Stimulated activated CD4-positive, alpha-beta T cell treated with anti-CD3 and anti-CD28 coated beads, Interleukin-4, amount 100 ng/mL, for 48 hours (primary cell): ENCODE data around the gene ABCA7.
A peak's percentile ranks its signal among the peaks of the same experiment; 100 is the strongest.
"Not testable (repeated sequence)": the region's sequence is repeated elsewhere in the genome, so short reads cannot be mapped to it uniquely, and the experiment has no call there.

Experiments
- DNase-seq, 2 donors: peaks; one replicate each; pipeline ENCODE4 v3.0.0-alpha.2; 2020; ENCODE audit warnings: low read depth in 2 of 2

ABCA7 gene

DNA sequence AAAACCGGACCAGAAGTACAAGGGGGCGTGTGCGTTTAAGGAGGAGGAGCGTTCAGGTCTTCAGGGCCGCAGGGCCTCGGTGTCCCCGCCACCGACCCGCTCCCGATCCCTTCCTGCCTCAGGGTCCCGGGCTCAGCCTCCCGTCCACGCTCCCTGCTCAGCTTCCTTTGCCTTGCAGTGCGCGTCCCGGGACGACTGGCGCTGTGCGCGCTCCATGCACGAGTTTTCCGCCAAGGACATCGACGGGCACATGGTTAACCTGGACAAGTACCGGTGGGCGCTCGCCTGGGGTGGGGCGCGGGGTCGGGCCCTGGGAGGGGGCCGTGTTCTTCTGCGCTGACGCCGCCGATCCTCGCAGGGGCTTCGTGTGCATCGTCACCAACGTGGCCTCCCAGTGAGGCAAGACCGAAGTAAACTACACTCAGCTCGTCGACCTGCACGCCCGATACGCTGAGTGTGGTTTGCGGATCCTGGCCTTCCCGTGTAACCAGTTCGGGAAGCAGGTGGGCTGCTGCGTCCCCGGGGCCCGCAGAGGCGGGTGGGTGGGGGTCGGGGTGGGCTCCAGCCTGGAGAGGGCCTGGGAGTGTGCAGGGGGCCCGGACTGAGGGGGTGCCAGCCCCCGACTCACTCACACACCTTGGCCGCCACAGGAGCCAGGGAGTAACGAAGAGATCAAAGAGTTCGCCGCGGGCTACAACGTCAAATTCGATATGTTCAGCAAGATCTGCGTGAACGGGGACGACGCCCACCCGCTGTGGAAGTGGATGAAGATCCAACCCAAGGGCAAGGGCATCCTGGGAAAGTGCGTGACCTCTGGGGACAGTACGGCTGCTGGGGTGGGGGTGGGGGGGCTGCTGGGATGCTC is 65.3 kb downstream of the ABCA7 start:
- DNase-seq = no peak

DNA sequence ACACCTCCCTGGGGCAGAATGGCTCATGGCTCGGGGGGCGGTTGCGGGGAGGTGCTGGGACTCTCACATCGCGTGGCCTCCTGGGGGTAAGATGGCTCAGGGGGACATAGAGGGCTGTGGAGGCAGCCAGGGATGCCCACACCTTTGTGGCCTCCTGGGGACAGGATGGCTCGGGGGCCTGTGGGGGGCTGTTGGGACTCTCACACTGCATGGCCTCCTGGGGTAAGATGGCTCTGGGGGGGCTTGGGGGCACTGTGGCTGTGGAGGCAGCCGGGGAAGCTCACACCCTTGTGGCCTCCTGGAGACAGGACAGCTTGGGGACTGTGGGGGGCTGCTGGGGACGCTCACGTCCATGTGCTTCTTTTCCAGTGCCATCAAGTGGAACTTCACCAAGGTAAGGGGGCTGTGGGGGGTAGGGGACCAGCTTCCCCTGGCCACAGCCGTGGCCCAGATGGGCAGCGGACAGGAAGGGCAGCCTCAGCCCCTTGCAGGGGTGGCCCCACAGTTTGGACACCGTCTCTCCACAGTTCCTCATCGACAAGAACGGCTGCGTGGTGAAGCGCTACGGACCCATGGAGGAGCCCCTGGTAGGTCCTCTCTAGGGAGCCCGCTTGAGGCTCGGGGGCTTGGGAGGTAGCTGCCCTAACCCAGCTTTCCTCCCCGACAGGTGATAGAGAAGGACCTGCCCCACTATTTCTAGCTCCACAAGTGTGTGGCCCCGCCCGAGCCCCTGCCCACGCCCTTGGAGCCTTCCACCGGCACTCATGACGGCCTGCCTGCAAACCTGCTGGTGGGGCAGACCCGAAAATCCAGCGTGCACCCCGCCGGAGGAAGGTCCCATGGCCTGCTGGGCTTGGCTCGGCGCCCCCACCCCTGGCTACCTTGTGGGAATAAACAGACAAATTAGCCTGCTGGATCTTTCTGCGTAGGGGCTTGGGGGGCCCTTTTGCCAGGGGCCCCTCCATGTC is 66.2 kb downstream of the ABCA7 start:
- DNase-seq = no peak

DNA sequence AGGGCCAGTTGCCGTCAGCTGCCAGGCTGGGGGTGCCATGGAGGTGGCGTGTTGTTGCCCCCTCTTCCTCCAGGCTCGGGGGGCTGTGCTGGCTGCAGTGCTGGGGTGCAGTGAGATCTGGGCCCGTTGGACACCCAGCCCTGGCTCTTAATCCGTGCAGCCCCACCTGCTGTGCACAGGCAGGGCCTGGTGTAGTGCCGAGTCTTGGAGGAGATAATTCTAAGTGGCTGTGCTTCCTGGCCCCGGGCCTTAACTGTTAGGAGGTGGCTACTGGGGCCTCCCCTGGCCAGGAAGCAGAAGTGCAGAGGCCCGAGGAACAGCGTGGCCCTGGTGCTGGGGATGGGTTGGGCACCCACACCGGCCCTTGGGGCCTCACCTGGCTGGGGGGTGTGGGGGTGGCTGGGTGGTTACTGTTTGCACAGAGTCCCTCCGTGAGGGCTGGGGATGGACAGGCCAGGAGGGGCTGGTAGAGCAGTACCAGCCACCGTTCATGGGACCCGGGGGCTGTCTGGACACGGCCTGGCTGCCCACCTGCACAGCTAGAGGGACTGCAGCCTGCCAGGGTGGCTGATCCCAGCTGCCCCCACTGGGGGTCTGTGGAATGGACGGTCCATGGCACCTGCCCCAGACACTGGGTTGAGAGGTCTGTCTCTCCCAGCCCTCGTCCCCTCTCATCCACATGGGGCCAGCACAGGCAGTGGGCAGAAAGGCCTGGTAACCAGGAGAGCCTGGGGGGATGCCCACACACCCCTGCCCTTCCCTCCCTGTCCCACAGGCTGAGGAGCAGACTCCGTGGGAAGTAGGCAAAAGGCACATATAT is 67.1 kb downstream of the ABCA7 start:
- DNase-seq = no peak

DNA sequence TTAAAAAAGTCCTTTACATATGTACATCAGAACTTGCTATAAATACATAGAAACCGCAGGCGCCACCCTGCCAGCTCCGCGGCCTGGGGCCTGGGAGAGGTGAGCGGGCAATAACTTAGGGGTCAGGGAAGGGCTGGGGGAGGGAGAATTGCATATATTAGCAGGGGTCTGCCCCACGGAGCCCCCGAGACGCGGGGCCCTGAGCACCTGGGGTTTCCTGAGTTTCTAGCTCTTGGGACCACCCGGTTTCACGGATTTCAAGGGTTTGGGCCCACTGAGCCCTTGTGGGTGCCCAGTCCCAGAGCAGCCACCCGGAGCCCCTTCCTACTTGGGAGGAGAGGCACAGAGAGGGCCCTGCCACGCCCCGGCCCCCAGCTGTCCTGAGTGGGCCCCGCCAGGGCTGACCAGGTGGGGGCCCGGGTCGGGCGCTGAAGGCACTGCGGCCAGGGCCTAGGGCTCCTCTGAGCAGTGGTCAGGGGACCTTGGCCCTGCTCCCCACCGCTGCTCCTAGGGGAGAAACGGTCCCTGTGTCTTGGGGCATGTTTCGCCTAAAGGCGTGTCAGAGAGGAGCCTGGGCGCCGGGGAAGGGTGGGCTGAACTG is 67.9 kb downstream of the ABCA7 start:
- no peak for DNase-seq

DNA sequence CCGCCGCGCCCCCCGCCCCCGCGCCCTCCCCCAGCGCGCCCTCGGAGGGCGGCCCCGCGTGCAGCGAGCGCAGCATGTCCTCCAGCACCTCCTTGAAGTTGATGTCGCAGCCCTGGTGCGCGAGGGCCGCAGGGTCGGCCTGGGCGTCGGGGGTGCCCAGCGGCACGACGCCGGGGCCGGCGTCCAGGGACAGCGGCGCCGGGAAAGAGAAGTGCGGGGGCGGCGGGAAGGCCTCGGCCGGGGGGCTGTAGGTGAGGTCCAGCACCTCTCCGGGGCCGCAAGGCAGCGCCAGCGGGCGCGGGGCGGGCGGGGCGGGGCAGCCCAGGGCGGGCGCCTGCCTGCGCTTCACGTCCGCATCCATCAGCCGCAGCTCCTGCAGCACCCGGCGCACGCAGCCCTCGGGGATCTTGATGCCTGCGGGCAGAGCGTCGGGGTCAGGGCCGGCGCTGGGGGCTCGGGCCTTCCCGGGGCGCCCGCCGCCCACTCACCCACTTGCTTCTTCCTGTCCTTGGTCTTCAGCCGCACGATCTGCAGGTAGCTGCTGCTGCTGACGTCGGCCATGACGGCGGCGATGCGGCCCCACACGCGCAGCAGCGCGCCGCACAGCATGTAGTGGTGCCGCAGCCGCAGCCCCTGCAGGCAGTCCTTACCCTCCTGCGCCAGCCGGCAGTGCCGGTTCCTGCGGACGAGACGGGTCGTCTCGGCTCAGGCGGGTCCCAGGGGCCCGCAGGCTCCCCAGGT is 68.6 kb downstream of the ABCA7 start:
- no peak for DNase-seq

DNA sequence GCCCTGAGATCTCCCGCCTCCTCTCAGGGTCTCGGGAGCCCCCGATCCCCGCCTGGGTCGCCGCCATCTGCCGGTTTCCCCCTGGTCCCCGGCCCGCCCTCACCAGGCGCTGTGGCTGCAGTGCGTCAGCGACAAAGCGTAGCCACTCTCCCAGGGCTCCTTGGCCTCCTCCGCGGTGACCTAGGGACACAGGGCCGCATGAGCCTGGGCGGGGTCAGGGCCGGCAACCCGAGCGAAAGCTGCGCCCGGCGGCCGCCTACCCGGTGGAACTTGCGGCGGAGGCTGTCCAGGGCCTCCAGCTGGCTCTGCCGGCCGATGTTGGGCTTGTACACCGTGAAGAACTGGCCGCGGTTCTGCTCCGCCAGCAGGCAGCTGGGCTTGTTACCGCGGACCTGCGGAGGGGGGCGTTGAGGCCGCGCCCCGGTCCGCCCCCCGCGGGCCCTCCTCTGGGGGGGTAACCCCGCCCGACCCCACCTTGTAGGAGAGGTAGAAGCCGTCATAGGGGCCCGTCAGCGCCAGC is 69.2 kb downstream of the ABCA7 start:
- no peak for DNase-seq

DNA sequence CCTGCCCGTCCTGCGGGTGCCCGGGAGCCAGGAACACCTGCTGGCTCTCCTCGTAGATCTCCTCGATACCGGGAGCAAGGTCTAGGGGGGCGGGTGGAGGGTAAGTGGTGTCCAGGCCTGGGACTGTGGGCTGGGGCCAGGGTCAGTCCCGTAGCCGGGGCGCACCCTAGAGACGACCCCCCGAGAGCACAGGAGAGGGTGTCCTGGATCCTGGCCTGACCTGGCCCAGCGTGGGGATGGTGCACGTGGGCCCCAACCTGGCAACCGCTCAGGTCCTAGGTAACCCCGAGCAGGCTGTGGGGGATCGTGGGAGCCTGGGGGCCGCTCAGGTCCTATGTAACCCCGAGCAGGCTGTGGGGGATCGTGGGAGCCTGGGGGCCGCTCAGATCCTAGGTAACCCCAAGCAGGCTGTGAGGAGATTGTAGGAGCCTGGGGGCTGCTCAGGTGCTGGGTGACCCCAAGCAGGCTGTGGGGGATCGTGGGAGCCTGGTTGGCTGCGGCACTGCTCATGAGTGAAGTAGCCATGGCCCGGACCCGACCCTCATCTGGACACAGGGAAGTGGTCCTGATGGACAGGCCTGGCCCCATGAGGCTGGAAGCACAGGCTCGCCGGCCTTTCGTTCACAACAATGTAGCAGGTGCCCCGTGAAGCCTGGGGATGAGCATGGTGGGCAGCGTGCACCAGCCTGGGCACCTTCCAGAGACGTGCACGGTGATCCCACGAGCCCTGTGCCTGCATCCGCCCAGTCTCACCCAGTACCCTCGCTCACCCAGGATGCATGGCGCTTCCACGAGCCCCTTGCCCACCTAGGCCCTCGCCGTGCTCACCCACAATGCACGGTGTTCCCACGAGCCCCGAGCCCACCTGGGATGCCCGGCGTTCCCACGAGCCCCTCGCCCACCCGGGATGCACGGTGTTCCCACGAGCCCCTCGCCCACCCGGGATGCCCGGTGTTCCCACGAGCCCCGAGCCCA is 70.1 kb downstream of the ABCA7 start:
- DNase-seq = no peak

DNA sequence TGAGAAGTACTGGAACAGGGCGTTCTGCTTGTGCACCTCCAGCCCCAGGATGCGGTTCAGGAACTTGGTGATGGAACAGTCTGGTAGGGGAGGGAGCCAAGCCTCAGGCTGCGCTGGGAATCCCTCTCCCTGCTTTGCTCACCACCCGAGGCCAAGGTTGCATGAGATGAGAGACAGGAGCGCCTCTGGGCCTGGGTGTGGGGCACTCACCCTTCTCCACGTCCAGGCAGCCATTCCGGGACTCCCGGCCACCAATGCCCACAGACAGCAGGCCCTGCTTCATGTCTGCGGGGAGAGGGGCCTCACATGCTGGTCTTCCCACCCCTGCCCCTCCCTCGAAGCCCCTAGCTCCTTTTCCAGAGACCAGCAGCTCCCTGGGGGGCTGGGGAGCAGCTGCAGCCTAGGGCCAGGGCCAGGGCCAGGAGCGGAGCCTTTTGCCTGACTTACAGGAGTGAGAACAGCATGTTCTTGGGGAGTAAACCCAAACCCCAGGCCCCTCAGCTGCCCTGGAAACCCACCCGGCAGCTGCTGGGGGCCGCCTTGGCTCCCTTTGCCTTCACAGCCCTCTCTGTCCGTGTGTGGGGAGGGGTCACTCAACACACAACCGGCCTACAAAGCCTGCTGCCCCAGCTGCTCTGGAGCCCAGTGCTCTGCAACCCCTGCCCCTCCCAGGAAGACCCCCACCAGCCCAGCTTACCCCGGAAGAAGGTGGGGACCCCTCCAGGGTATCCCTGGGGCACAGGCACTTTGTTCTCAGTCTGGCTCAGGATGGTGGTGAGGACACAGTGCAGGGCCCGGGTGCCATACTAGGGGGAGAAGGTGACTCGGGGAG is 71.1 kb downstream of the ABCA7 start:
- DNase-seq = no peak

DNA sequence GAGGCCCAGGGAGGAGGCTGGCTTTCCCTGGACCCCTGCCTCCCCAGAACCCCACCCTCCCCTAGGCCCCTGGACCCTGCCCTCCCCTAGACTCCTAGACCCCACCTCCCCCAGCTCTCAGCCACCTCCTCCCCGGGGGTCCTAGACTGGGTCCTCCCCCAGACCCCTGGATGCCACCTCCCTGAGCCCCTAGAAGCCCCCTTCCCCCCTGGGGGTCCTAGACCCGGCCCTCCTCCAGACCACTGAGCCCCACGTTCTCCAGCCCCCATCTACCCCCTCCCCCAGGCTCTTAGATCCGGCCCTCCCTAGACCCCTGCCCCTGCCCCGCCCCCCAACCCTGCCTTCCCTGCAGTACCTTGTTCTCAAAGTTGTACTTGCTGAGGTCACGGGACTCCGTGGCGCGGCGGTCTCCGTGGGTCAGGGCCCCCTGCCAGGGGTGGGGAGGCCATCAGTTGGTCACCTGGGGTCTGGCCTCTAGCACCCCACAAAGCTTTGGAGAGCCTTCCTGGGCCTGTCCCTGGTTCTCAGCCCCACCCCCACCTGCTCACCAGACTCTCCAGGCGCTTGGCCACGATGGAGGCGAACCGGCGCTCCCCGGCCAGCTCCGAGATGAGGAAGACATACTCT is 71.8 kb downstream of the ABCA7 start:
- no peak for DNase-seq

DNA sequence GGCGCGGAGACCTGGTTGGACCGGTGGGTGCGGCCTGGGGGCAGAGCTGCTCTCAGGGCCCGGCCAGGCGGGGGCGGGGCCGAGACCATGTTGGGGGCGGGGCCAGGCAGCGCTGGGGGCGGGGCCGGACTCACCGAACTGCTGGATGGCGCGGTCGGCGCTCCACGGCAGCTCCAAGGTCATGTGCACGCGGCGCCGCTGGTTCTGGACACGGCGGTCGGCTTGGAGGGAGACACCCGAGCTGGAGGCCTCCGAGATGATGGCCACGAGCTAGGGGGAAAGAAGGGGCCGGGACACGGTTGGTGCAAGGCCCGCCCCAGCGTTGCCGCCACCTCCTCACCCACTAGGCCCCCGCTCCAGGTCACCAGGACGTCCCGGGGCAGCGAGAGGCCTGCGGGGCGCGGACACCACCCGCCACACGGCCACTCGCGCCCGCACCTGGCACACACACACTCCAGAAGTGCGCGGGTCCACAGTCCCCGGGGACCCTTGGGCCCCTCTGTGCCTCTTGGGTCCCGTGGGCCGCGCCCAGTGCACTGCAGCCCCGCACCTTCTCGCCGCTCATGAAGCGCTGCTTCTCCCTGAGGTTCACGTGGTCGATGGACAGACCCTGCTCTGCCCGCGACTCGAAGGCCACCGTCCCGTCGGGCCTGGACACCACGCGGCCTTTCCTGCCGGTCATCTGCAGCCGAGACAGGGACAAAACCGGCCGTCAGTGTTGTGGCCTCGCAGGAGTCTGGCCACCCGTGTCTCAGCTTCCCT is 72.5 kb downstream of the ABCA7 start:
- DNase-seq = no peak

DNA sequence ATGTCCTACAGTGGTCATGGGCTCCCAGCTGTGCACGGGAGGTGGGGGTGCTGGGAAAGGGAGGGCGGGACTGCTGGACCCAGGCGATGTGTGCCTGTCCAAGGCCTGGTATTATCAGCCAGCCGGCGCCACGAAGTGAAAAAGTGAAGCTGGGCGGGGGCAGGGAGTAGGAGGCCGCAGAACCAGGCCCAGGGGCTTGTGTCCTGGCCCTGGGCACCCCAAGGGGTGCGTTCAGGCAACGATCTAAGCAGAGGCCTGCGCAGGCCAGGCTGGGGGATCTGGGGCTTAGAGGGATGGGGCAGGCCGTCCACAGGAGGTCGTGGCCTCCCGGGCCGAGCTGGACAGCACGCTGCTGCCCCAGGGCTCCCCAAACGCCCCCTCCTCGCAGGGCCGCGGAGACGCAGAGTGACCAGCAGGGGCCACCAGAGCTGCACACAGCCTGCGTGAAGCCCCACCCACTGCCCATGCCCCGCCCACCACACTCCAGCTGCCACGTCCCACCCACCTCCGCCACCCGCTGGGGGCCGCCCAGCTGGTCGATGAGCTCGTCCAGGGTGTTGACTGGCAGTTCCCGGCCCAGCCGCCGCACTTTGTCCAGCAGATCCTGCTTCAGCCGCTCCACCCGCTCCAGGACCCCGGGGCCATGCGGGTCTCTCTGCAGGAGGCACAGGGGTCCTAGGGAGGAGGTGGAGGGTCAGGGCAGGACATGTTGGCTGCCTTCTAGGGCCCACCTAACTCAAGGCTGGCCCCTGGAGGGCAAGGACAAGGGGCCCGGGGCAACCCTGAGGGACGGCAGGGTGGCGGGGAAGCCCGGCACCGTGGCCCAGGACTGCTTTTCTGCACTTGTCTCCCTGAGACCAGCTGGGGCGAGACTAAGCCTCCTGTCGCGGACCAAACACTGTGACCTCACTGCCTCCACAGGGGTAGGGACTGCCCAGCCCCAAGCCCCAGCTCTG is 73.4 kb downstream of the ABCA7 start:
- peak; percentile 82 to 86 for DNase-seq

DNA sequence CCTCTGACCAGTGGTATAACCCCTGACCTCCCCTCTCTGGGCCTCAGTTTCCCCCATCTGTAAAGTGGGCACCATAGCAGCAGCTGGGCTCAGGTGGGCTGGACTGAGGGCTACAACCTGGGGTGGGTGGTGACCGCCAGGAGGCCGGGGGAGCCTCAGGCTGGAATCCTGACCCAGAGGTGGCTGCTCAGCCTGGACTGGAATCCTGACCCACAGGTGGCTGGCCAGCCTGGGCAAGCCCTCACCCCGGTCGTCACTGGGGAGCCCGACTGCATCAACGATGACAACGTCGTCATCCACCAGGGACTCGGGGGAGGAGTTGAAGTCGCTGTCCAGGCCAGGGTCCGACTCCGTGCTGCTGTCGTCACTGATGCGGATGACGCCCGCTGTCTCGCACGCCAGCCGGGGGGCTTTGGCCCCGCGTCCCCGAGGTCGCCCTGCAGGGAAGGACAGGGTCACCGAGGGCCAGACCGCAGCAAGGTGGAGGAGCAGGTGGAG is 74.1 kb downstream of the ABCA7 start:
- DNase-seq = no peak

DNA sequence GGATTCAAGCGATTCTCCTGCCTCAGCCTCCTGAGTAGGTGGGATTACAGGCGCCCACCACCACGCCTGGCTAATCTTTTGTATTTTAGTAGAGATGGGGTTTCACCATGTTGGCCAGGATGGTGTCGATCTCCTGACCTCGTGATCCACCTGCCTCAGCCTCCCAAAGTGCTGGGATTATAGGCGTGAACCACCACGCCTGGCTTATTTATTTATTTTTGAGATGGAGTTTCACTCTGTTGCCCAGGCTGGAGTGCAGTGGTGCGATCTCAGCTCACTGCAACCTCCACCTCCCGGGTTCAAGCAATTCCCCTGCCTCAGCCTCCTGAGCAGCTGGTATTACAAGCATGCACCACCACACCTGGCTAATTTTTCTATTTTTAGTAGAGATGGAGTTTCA is 74.8 kb downstream of the ABCA7 start:
- not testable (repeated sequence) for DNase-seq
